GM19324 (cell line): ENCODE data around the gene ZNF516.

Source experiments
- ATAC-seq: cut with Tn5 transposase; IDR thresholded peaks from one replicate; pipeline ENCODE4 v1.9.1; 2021; ENCODE audit warnings: mild to moderate bottlenecking, moderate library complexity; ENCODE audit not compliant: unreplicated experiment, low FRiP score

ZNF516 gene

GRCh38 chr18:76456823-76457222 is 38.2 kb downstream of the ZNF516 start:
- ATAC-seq, result no peak

- ATAC-seq, result no peak
Observed at GRCh38 chr18:76456018-76456750, 38.9 kb downstream of the ZNF516 start.

- ATAC-seq, result no peak
Observed at GRCh38 chr18:76455003-76455676, 39.9 kb downstream of the ZNF516 start.

GRCh38 chr18:76454418-76454817 is 40.6 kb downstream of the ZNF516 start:
- ATAC-seq, result no peak

GRCh38 chr18:76453932-76454331 is 41.1 kb downstream of the ZNF516 start:
- no peak for ATAC-seq

GRCh38 chr18:76453057-76453561 is 41.9 kb downstream of the ZNF516 start:
- no peak for ATAC-seq

- no peak for ATAC-seq
Observed at GRCh38 chr18:76452357-76452756, 42.7 kb downstream of the ZNF516 start.

- no peak for ATAC-seq
Observed at GRCh38 chr18:76451396-76452331, 43.4 kb downstream of the ZNF516 start.

- ATAC-seq, result no peak
Observed at GRCh38 chr18:76450452-76451395, 44.3 kb downstream of the ZNF516 start.

- no peak for ATAC-seq
Observed at GRCh38 chr18:76449111-76449453, 46.0 kb downstream of the ZNF516 start.

GRCh38 chr18:76448256-76449110 is 46.6 kb downstream of the ZNF516 start:
- ATAC-seq, result no peak

GRCh38 chr18:76447258-76447890 is 47.7 kb downstream of the ZNF516 start:
- no peak for ATAC-seq

- no peak for ATAC-seq
Observed at GRCh38 chr18:76446321-76447257, 48.5 kb downstream of the ZNF516 start.

- no peak for ATAC-seq
Observed at GRCh38 chr18:76445741-76446232, 49.3 kb downstream of the ZNF516 start.

- ATAC-seq, result no peak
Observed at GRCh38 chr18:76445275-76445674, 49.8 kb downstream of the ZNF516 start.

- ATAC-seq, result no peak
Observed at GRCh38 chr18:76444446-76445105, 50.5 kb downstream of the ZNF516 start.
